Keratinocyte (primary cell): ENCODE results near the gene USP31. TPM values are rescaled to one million over a fixed set of nuclear protein-coding genes. Genes with fewer than 3 reads are reported as not detected.

Experiments
- DNase-seq: peaks from one replicate; pipeline ENCODE4 v3.0.0-alpha.2; 2011; ENCODE audit warnings: low read depth, missing footprints, low spot score
- FAIRE-seq: peaks from 2 replicates; lab custom pipeline; 2011; peaks lifted over from hg19 to GRCh38; lab: Jason Lieb, UNC
- H2AFZ ChIP-seq: 2 replicates; pipeline ENCODE4 v1.6.0; 2012; ENCODE audit warnings: low read length, control low read depth, inconsistent platforms; ENCODE audit not compliant: control insufficient read depth
- H3K27ac ChIP-seq: 2 replicates; pipeline ENCODE4 v1.5.1; 2011; ENCODE audit warnings: low read length; ENCODE audit not compliant: control insufficient read depth, insufficient read depth
- H3K27me3 ChIP-seq: 3 replicates; pipeline ENCODE4 v1.6.0; 2011; ENCODE audit warnings: low read length; ENCODE audit not compliant: control insufficient read depth, insufficient read depth; ENCODE audit errors: extremely low read depth
- H3K36me3 ChIP-seq, 2 experiments: 2 replicates in 1 of 2; 3 replicates in 1 of 2; pipeline ENCODE4 v1.5.1; 2011; ENCODE audit warnings: low read length in 2 of 2, mild to moderate bottlenecking in 1 of 2; ENCODE audit not compliant: control insufficient read depth in 2 of 2, insufficient read depth in 2 of 2; ENCODE audit errors: extremely low read depth in 1 of 2
- H3K4me1 ChIP-seq: 3 replicates; pipeline ENCODE4 v1.5.1; 2011; ENCODE audit warnings: low read length; ENCODE audit not compliant: control insufficient read depth, insufficient read depth; ENCODE audit errors: extremely low read depth
- H3K4me2 ChIP-seq: 3 replicates; pipeline ENCODE4 v1.6.0; 2011; ENCODE audit warnings: low read depth, low read length; ENCODE audit not compliant: control insufficient read depth, insufficient read depth; ENCODE audit errors: extremely low read depth
- H3K4me3 ChIP-seq, 3 experiments: fragments of 200-600 bp in 1 of 3; sonication (generic) in 1 of 3; 2 replicates in 2 of 3; 3 replicates in 1 of 3; pipeline ENCODE4 v1.5.1; 2011 to 2016; ENCODE audit warnings: low read length in 3 of 3, mild to moderate bottlenecking in 3 of 3, control low read depth in 2 of 3, inconsistent platforms in 1 of 3, low read depth in 1 of 3, mixed read lengths in 1 of 3, mixed run types in 1 of 3, moderate library complexity in 1 of 3; ENCODE audit not compliant: control insufficient read depth in 2 of 3, insufficient read depth in 2 of 3; ENCODE audit errors: extremely low read depth in 1 of 3
- H3K79me2 ChIP-seq: 2 replicates; pipeline ENCODE4 v1.6.0; 2012; ENCODE audit warnings: low read length; ENCODE audit not compliant: control insufficient read depth, insufficient read depth
- H3K9ac ChIP-seq: 3 replicates; pipeline ENCODE4 v1.6.0; 2011; ENCODE audit warnings: low read length; ENCODE audit not compliant: control insufficient read depth, insufficient read depth; ENCODE audit errors: extremely low read depth
- H3K9me1 ChIP-seq: 3 replicates; pipeline ENCODE4 v1.6.0; 2011; ENCODE audit warnings: low read length; ENCODE audit not compliant: control insufficient read depth, insufficient read depth; ENCODE audit errors: extremely low read depth
- H3K9me3 ChIP-seq: 2 replicates; pipeline ENCODE4 v1.5.1; 2012; ENCODE audit warnings: low read depth, low read length; ENCODE audit not compliant: control insufficient read depth
- H4K20me1 ChIP-seq: 3 replicates; pipeline ENCODE4 v1.6.0; 2011; ENCODE audit warnings: low read length; ENCODE audit not compliant: control insufficient read depth, insufficient read depth; ENCODE audit errors: extremely low read depth
- EZH2 ChIP-seq: IDR thresholded peaks from one replicate; pipeline ENCODE4 v1.6.1; 2012; ENCODE audit warnings: inconsistent platforms, mild to moderate bottlenecking, low read length, moderate library complexity
- dilution Hi-C: fragments of 300-500 bp; cut with MboI; formaldehyde crosslinking; loops from one replicate; pipeline ENCODE4 v1.7.0; 2020; ENCODE audit warnings: low sequenced_read_pairs; ENCODE audit not compliant: extremely low pct_ligation_motif_present
- polyA plus RNA-seq, 5 experiments: library from polyadenylated mRNA; depleted of rRNA in 3 of 5; stranded (reverse) in 3 of 5; stranded (forward) in 1 of 5; unstranded in 1 of 5; fragments of >200 nt; gene quantifications; 1 replicate in 1 of 5; 2 replicates in 3 of 5; 3 replicates in 1 of 5; pipeline versions ENCODE4 v1.2.1 to v1.2.3, GENCODE V29; 2011 to 2012; ENCODE audit warnings: missing spikeins in 2 of 5, low read depth in 1 of 5, low replicate concordance in 1 of 5
- TF ChIP-seq, protein P1 (sequence below), 3 experiments: IDR thresholded peaks in 1 of 3; conservative IDR thresholded peaks in 1 of 3; optimal IDR thresholded peaks in 1 of 3; 2 replicates in 2 of 3; 3 replicates in 1 of 3; pipeline versions ENCODE3 to v1.5.1; 2011; ENCODE audit warnings: low read length in 3 of 3, mild to moderate bottlenecking in 3 of 3, moderate library complexity in 2 of 3, control low read depth in 1 of 3, inconsistent platforms in 1 of 3; ENCODE audit not compliant: insufficient read depth in 2 of 3; ENCODE audit errors: extremely low read depth in 1 of 3

Gene USP31
- polyA plus RNA-seq, 1 donor (not counting 4 experiments of a cell fraction or from before 2014, with no cell fraction given), result 16.3 TPM

DNA sequence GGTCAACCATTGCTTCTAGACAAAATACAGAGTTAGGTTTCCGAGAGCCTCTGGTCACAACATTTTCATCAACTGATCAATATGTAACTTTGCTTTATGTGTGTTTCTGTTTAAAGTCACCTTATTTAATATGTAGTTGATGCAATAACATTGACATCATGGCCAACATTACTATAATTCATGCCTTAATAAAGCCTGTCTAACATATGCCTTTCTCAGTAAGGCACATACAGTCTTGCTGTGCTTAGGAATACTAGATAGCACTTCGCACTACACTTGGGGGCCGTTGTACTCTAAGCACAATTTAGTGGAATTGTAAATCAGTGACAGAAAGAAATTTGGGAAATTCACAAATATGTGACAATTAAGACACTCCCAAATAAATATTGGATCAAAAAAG is 23.7 kb upstream of the USP31 start:
- no peaks in the 10 kb centered on the region for H3K36me3 ChIP-seq
- no peaks in the 10 kb centered on the region for H3K9me3 ChIP-seq
- H3K9ac ChIP-seq, result no peak overlapping the region
- DNase-seq (no peak), FAIRE-seq (no peak)
- dilution Hi-C loops, result loop anchor here (25.0 kb wide), 1 partner anchor 214 kb away; no protein-coding TSS in a partner anchor
- no peak overlapping the region for H3K27ac ChIP-seq
- H3K4me1 ChIP-seq, result peaks cover 7% of the 10 kb centered on the region
- H3K9me1 ChIP-seq, result no peaks in the 10 kb centered on the region
- H4K20me1 ChIP-seq, result no peaks in the 10 kb centered on the region
- no peak for TF ChIP-seq EZH2
- TF ChIP-seq, protein P1, sequence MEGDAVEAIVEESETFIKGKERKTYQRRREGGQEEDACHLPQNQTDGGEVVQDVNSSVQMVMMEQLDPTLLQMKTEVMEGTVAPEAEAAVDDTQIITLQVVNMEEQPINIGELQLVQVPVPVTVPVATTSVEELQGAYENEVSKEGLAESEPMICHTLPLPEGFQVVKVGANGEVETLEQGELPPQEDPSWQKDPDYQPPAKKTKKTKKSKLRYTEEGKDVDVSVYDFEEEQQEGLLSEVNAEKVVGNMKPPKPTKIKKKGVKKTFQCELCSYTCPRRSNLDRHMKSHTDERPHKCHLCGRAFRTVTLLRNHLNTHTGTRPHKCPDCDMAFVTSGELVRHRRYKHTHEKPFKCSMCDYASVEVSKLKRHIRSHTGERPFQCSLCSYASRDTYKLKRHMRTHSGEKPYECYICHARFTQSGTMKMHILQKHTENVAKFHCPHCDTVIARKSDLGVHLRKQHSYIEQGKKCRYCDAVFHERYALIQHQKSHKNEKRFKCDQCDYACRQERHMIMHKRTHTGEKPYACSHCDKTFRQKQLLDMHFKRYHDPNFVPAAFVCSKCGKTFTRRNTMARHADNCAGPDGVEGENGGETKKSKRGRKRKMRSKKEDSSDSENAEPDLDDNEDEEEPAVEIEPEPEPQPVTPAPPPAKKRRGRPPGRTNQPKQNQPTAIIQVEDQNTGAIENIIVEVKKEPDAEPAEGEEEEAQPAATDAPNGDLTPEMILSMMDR (optimal IDR thresholded peaks at IDR 0.05 in 1 of 3, IDR thresholded peaks at IDR 0.05 in 1 of 3, conservative IDR thresholded peaks at IDR 0.05 in 1 of 3; ENCODE audit: extremely low read depth in 1 of 3, insufficient read depth in 2 of 3, low read length in 3 of 3), result no peak
- H2AFZ ChIP-seq, result no peak overlapping the region
- no peak overlapping the region for H3K4me3 ChIP-seq
- H3K27me3 ChIP-seq, result no peaks in the 10 kb centered on the region
- no peaks in the 10 kb centered on the region for H3K79me2 ChIP-seq
- H3K4me2 ChIP-seq, result no peak overlapping the region

- FAIRE-seq, result no peak
- DNase-seq, result no peak
These were observed 23.3 kb upstream of the USP31 start for GRCh38 chr16:23172583-23172982.

More at GRCh38 chr16:23172583-23172982, 23.3 kb upstream of the USP31 start:
- dilution Hi-C loops, result loop anchor here (25.0 kb wide), 1 partner anchor 215 kb away; no protein-coding TSS in a partner anchor
- TF ChIP-seq, protein P1 (optimal IDR thresholded peaks at IDR 0.05 in 1 of 3, IDR thresholded peaks at IDR 0.05 in 1 of 3, conservative IDR thresholded peaks at IDR 0.05 in 1 of 3; ENCODE audit: extremely low read depth in 1 of 3, insufficient read depth in 2 of 3, low read length in 3 of 3), result no peak
- TF ChIP-seq EZH2, result no peak
- Histone ChIP-seq H3K79me2 (no peaks in the 10 kb centered on the region), H3K4me2 (no peak overlapping the region), H2AFZ (no peak overlapping the region), H3K9me3 (no peaks in the 10 kb centered on the region), H3K9ac (no peak overlapping the region), H3K36me3 (no peaks in the 10 kb centered on the region), H3K4me1 (peaks cover 7% of the 10 kb centered on the region), H4K20me1 (no peaks in the 10 kb centered on the region), H3K4me3 (no peak overlapping the region), H3K27ac (no peak overlapping the region), H3K9me1 (no peaks in the 10 kb centered on the region), H3K27me3 (no peaks in the 10 kb centered on the region)
